H9 (cell line): ENCODE results near the gene ACSM5. TPM values are rescaled to one million over a fixed set of nuclear protein-coding genes. Genes with fewer than 3 reads are reported as not detected.
"Not testable (repeated sequence)": the region's sequence is repeated elsewhere in the genome, so short reads cannot be mapped to it uniquely, and the experiment has no call there.

Experiments used
- DNase-seq: peaks from one replicate; pipeline ENCODE4 v3.0.0-alpha.2; 2017
- H2AFZ ChIP-seq: one replicate; pipeline ENCODE4 v1.6.1; 2013; ENCODE audit warnings: mild to moderate bottlenecking, low read length, control low read depth, moderate library complexity
- H2AK5ac ChIP-seq: 2 replicates; pipeline ENCODE4 v1.6.1; 2013; ENCODE audit warnings: low read length, control low read depth, mixed read lengths; ENCODE audit not compliant: insufficient read length
- H2BK120ac ChIP-seq: one replicate; pipeline ENCODE4 v1.6.1; 2013; ENCODE audit warnings: low read depth, mild to moderate bottlenecking, low read length, control low read depth, inconsistent platforms; ENCODE audit not compliant: poor library complexity, severe bottlenecking
- H2BK12ac ChIP-seq: 2 replicates; pipeline ENCODE4 v1.6.1; 2013; ENCODE audit warnings: low read length, control low read depth, mixed read lengths, low read depth; ENCODE audit not compliant: insufficient read length
- H2BK15ac ChIP-seq: 2 replicates; pipeline ENCODE4 v1.6.1; 2013; ENCODE audit warnings: low read depth, low read length, control low read depth
- H2BK20ac ChIP-seq: one replicate; pipeline ENCODE4 v1.6.1; 2013; ENCODE audit warnings: low read depth, mild to moderate bottlenecking, low read length, control low read depth, inconsistent platforms; ENCODE audit not compliant: poor library complexity, severe bottlenecking
- H2BK5ac ChIP-seq: 2 replicates; pipeline ENCODE4 v1.6.1; 2013; ENCODE audit warnings: low read length, control low read depth, mixed read lengths; ENCODE audit not compliant: insufficient read length
- H3K14ac ChIP-seq: 2 replicates; pipeline ENCODE4 v1.6.1; 2013; ENCODE audit warnings: low read length, control low read depth; ENCODE audit not compliant: insufficient read depth
- H3K18ac ChIP-seq: 2 replicates; pipeline ENCODE4 v1.6.1; 2013; ENCODE audit warnings: low read depth, mild to moderate bottlenecking, mixed read lengths, low read length, control low read depth; ENCODE audit not compliant: insufficient read length
- H3K23ac ChIP-seq: 2 replicates; pipeline ENCODE4 v1.6.1; 2013; ENCODE audit warnings: low read length, control low read depth, mixed read lengths, low read depth; ENCODE audit not compliant: insufficient read length
- H3K23me2 ChIP-seq: 2 replicates; pipeline ENCODE4 v1.6.1; 2013; ENCODE audit warnings: low read depth, mild to moderate bottlenecking, mixed read lengths, low read length, control low read depth; ENCODE audit not compliant: insufficient read length, poor library complexity, severe bottlenecking
- H3K27ac ChIP-seq: 2 replicates; pipeline ENCODE4 v1.5.1; 2013; ENCODE audit warnings: low read length, control low read depth, mixed read lengths, low read depth; ENCODE audit not compliant: insufficient read length
- H3K27me3 ChIP-seq: 2 replicates; pipeline ENCODE4 v1.6.1; 2013; ENCODE audit warnings: low read length, control low read depth, inconsistent platforms; ENCODE audit not compliant: insufficient read depth
- H3K4ac ChIP-seq: 2 replicates; pipeline ENCODE4 v1.6.1; 2013; ENCODE audit warnings: low read depth, mild to moderate bottlenecking, control low read depth, inconsistent platforms, low read length, moderate library complexity
- H3K4me1 ChIP-seq: 2 replicates; pipeline ENCODE4 v1.6.1; 2013; ENCODE audit warnings: low read length, control low read depth, inconsistent platforms; ENCODE audit not compliant: insufficient read depth
- H3K4me2 ChIP-seq: 2 replicates; pipeline ENCODE4 v1.6.1; 2013; ENCODE audit warnings: low read length, control low read depth, mixed read lengths; ENCODE audit not compliant: insufficient read length, insufficient read depth
- H3K56ac ChIP-seq: 2 replicates; pipeline ENCODE4 v1.6.1; 2013; ENCODE audit warnings: low read depth, mild to moderate bottlenecking, mixed read lengths, low read length, control low read depth; ENCODE audit not compliant: insufficient read length
- H3K79me1 ChIP-seq: 2 replicates; pipeline ENCODE4 v1.6.1; 2013; ENCODE audit warnings: low read depth, mild to moderate bottlenecking, moderate library complexity, low read length, control low read depth, inconsistent platforms; ENCODE audit not compliant: insufficient read depth, poor library complexity, severe bottlenecking
- H3K79me2 ChIP-seq: 2 replicates; pipeline ENCODE4 v1.6.1; 2013; ENCODE audit warnings: low read length, control low read depth, inconsistent platforms; ENCODE audit not compliant: insufficient read depth
- H3K9ac ChIP-seq: 2 replicates; pipeline ENCODE4 v1.6.1; 2013; ENCODE audit warnings: low read length, control low read depth, mixed read lengths; ENCODE audit not compliant: insufficient read length; ENCODE audit errors: extremely low read depth
- H3K9me3 ChIP-seq: one replicate; pipeline ENCODE4 v1.6.1; 2013; ENCODE audit warnings: low read depth, low read length, inconsistent platforms; ENCODE audit not compliant: control insufficient read depth
- H3T11ph ChIP-seq: one replicate; pipeline ENCODE4 v1.6.1; 2013; ENCODE audit warnings: mild to moderate bottlenecking, low read length, control low read depth, inconsistent platforms
- H4K20me1 ChIP-seq: one replicate; pipeline ENCODE4 v1.6.1; 2013; ENCODE audit not compliant: control insufficient read depth, insufficient read length, insufficient read depth
- H4K5ac ChIP-seq: 2 replicates; pipeline ENCODE4 v1.6.1; 2013; ENCODE audit warnings: low read depth, mild to moderate bottlenecking, mixed read lengths, low read length, control low read depth; ENCODE audit not compliant: insufficient read length
- H4K8ac ChIP-seq: replicated peaks from 2 replicates; pipeline ENCODE4 v1.6.1; 2013; ENCODE audit warnings: low read length, control low read depth, mixed read lengths, low read depth; ENCODE audit not compliant: insufficient read length
- H4K91ac ChIP-seq: 2 replicates; pipeline ENCODE4 v1.6.1; 2013; ENCODE audit warnings: low read depth, mild to moderate bottlenecking, moderate library complexity, mixed read lengths, low read length, control low read depth; ENCODE audit not compliant: insufficient read length
- H3K27ac Mint-ChIP-seq, 3 experiments: 2 replicates in 2 of 3; 3 replicates in 1 of 3; pipeline ENCODE4 v1.8.0; 2020 to 2021; ENCODE audit warnings: mixed read lengths in 3 of 3, mild to moderate bottlenecking in 1 of 3, moderate library complexity in 1 of 3
- H3K27me3 Mint-ChIP-seq: 2 replicates; pipeline ENCODE4 v1.8.0; 2021; ENCODE audit warnings: low read depth, mild to moderate bottlenecking, moderate library complexity, mixed read lengths
- H3K36me3 Mint-ChIP-seq, 3 experiments: 2 replicates in 2 of 3; 3 replicates in 1 of 3; pipeline ENCODE4 v1.8.0; 2020 to 2021; ENCODE audit warnings: low read depth in 3 of 3, mixed read lengths in 3 of 3; ENCODE audit not compliant: insufficient read depth in 1 of 3
- H3K4me1 Mint-ChIP-seq, 2 experiments: 2 replicates each; pipeline ENCODE4 v1.8.0; 2020; ENCODE audit warnings: mixed read lengths in 2 of 2
- H3K4me3 Mint-ChIP-seq, 2 experiments: 2 replicates in 1 of 2; 3 replicates in 1 of 2; pipeline ENCODE4 v1.8.0; 2020 to 2021; ENCODE audit warnings: mild to moderate bottlenecking in 2 of 2, mixed read lengths in 2 of 2, moderate library complexity in 1 of 2
- H3K9me3 Mint-ChIP-seq, 2 experiments: 2 replicates in 1 of 2; 3 replicates in 1 of 2; pipeline ENCODE4 v1.8.0; 2020; ENCODE audit warnings: mild to moderate bottlenecking in 2 of 2, mixed read lengths in 2 of 2, moderate library complexity in 1 of 2
- WGBS: extraction: QIAGEN DNeasy Blood & Tissue Kit; methylation state at CpG from one replicate; pipeline ENCODE4 v1.1.7; 2013; ENCODE audit warnings: missing lambda C conversion rate, low lambda C conversion rate, mixed read lengths; ENCODE audit not compliant: insufficient read length; ENCODE audit errors: extremely low coverage; 5-methylcytosine and 5-hydroxymethylcytosine counted together
- total RNA-seq: library from RNA; stranded (reverse); gene quantifications from 2 replicates; pipeline ENCODE4 v1.2.1, GENCODE V29; 2021

ACSM5 gene
- total RNA-seq, 1 experiment from 2014 or later: not detected

DNA sequence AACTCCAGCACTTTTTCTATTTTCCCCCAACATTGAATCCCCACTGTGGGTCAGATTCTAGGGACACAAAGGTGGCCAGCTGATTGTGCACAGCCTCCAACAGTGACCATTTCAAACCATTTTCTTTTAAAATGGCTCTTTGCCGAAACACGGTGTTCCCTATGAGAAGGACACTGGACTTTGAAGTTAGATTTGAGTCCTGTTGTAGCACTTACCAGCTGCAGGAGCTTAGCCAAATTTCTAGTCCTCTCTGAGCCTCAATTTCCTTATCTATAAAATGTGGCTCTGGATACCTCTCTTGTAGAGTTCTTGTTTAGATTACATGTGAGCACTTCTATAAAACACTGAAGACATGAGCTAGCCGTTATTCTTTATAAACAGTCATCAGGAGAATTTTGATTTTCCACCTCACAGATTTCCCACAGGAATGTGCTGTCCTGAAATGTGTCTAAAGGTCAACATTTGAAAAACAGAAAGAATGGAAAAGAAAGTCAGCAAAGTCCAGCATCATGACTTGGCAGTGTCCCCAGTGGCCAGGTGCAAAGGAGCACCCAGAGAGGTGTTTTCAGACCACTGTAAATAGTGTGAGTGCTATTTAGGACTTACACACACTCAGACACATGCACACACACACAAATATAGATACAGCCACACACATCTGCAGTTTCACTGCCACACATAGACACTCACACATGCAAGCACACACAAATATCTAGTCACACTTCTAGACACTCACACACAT lies 37.5 kb downstream of the ACSM5 start:
- not testable (repeated sequence) for H3K27ac ChIP-seq, H4K91ac ChIP-seq, H3T11ph ChIP-seq, H2AK5ac ChIP-seq, H2BK5ac ChIP-seq, H2BK12ac ChIP-seq, H3K14ac ChIP-seq, H2BK20ac ChIP-seq, H3K4me1 Mint-ChIP-seq, H4K8ac ChIP-seq, H3K4me2 ChIP-seq, H2BK120ac ChIP-seq, H3K9me3 ChIP-seq, DNase-seq, H2BK15ac ChIP-seq, H3K4ac ChIP-seq, H3K27ac Mint-ChIP-seq, H3K9me3 Mint-ChIP-seq, H3K56ac ChIP-seq, H3K27me3 Mint-ChIP-seq, H2AFZ ChIP-seq, H3K79me1 ChIP-seq, H4K20me1 ChIP-seq, H4K5ac ChIP-seq, H3K23ac ChIP-seq, H3K23me2 ChIP-seq, H3K27me3 ChIP-seq, H3K36me3 Mint-ChIP-seq, H3K4me1 ChIP-seq, H3K79me2 ChIP-seq, H3K18ac ChIP-seq, H3K4me3 Mint-ChIP-seq, H3K9ac ChIP-seq
- WGBS: no CpG with 5 or more reads among the region's 3 CpGs

DNA sequence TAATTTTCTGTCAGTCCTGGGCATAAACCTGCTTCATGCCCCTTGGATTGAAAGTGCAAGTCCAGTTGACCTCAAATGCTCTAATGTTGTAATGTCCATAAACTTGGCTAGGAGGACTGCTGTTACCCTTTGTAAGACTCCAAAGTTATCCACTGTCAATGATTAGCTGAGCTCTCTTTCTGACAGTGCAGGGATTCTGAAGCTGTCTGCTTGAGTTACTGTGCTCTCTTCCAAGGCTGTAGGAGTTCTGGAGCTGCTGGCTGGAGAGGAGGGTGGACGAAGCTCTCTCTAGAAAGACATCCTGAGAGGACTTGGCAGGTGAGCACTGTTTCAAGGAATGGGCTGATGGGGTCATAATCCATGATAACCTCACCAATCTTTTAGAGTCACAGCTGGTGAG lies 42.0 kb downstream of the ACSM5 start, which contains the start of gene ACSM2A:
ACSM2A (plus strand) TSS at position 158 of the 400 bp plus-strand sequence. CDS start 8,594 bp downstream, outside the sequence.
- H3K18ac ChIP-seq, H2BK120ac ChIP-seq, H3T11ph ChIP-seq, H3K4me2 ChIP-seq, H3K27me3 ChIP-seq, H3K9me3 ChIP-seq, H4K8ac ChIP-seq, H2AFZ ChIP-seq, H3K4me1 ChIP-seq, H3K4ac ChIP-seq, H3K79me2 ChIP-seq, H2BK20ac ChIP-seq, H3K14ac ChIP-seq, H3K23me2 ChIP-seq, DNase-seq, H2AK5ac ChIP-seq, H3K23ac ChIP-seq, H3K79me1 ChIP-seq, H4K5ac ChIP-seq, H3K4me3 Mint-ChIP-seq, H4K91ac ChIP-seq, H3K4me1 Mint-ChIP-seq, H2BK12ac ChIP-seq, H3K27me3 Mint-ChIP-seq, H3K27ac ChIP-seq, H3K9ac ChIP-seq, H3K27ac Mint-ChIP-seq, H3K9me3 Mint-ChIP-seq, H3K56ac ChIP-seq, H4K20me1 ChIP-seq, H2BK15ac ChIP-seq, H2BK5ac ChIP-seq, H3K36me3 Mint-ChIP-seq: not testable (repeated sequence)
- WGBS: no CpG with 5 or more reads among the region's 1 CpG
